ENCODE measurements around the gene IDH2.

DNA sequence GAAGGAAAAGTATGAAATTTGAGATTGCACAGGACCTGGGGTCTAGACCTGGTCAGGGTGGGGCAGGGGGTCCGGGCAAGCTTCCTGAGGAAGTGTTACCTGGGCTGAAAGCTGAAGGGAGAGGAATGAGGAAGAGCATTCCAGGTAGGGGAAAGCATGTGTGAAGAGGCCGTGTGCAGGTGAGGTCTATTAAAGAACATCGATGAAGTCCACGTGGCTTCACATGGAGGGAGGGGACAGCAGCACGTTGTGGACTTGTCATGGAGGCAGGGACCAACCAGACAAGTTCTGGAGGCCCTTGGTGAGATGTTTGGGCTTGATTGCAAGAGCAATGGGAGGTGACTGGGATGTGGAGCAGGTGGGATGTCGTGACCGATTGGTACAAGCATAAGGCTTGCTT is 47.1 kb downstream of the IDH2 start:
- TF ChIP-seq POLR2AphosphoS5 (IDR thresholded peaks at IDR 0.05), result no peak
- TF ChIP-seq, protein P1, sequence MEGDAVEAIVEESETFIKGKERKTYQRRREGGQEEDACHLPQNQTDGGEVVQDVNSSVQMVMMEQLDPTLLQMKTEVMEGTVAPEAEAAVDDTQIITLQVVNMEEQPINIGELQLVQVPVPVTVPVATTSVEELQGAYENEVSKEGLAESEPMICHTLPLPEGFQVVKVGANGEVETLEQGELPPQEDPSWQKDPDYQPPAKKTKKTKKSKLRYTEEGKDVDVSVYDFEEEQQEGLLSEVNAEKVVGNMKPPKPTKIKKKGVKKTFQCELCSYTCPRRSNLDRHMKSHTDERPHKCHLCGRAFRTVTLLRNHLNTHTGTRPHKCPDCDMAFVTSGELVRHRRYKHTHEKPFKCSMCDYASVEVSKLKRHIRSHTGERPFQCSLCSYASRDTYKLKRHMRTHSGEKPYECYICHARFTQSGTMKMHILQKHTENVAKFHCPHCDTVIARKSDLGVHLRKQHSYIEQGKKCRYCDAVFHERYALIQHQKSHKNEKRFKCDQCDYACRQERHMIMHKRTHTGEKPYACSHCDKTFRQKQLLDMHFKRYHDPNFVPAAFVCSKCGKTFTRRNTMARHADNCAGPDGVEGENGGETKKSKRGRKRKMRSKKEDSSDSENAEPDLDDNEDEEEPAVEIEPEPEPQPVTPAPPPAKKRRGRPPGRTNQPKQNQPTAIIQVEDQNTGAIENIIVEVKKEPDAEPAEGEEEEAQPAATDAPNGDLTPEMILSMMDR (IDR thresholded peaks at IDR 0.05), result no peak

All from breast epithelium (tissue), 3 donors.